GM20000 (cell line): ENCODE data around the gene RSU1.

ENCODE experiments used
- DNase-seq: peaks from one replicate; pipeline ENCODE4 v3.0.0; 2012; ENCODE audit warnings: low spot score
- CTCF ChIP-seq: IDR thresholded peaks from 2 replicates; pipeline ENCODE4 v1.5.1; 2012; ENCODE audit warnings: mild to moderate bottlenecking, control low read depth; ENCODE audit errors: extremely low read depth, missing control alignments

RSU1 gene

GRCh38 chr10:16814012-16814411, 3.2 kb downstream of the RSU1 start:
- no peak for DNase-seq
- no peak for TF ChIP-seq CTCF

- DNase-seq, result no peak
- TF ChIP-seq CTCF, result no peak
These were observed 4.5 kb downstream of the RSU1 start for GRCh38 chr10:16812676-16813075.

DNA sequence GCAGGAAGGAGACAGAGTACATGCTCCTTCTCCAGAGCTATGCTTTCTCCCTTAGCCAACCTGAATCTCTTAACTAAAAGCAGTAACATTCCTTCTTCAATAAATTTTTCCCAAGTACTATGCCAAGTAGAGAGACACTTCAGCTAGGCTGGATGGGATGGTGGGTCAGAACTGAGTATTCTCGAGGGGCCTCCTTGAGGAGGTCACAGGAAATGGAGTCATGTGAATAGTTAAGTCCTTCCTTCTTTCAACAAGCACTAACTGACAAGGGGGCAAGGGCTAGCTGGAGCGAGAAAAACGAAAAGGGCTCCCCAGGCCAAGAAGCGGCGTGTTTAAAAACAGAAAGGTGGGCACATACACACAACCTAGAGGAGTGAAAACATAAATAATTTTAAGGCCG, 5.5 kb downstream of the RSU1 start:
- DNase-seq, result no peak
- TF ChIP-seq CTCF, result no peak

DNA sequence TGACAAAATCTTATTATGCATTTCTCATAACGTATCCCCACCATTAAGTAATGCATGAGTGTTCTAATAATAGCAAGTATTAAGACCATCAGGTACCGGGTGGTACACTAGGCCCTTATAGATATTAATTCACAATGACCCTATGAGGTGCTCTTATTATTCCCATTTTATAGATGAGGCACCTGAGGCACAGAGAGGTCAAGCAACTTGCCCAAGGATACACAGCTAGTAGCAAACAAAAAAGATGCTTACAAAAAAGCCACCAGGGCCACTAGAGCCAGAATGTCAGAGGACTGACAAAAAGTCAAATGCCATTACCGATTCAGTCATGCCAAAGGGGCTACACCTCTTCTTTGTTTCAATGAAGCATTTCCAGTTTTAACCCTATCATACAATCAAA, 5.9 kb downstream of the RSU1 start:
- DNase-seq, result no peak
- no peak for TF ChIP-seq CTCF

DNA sequence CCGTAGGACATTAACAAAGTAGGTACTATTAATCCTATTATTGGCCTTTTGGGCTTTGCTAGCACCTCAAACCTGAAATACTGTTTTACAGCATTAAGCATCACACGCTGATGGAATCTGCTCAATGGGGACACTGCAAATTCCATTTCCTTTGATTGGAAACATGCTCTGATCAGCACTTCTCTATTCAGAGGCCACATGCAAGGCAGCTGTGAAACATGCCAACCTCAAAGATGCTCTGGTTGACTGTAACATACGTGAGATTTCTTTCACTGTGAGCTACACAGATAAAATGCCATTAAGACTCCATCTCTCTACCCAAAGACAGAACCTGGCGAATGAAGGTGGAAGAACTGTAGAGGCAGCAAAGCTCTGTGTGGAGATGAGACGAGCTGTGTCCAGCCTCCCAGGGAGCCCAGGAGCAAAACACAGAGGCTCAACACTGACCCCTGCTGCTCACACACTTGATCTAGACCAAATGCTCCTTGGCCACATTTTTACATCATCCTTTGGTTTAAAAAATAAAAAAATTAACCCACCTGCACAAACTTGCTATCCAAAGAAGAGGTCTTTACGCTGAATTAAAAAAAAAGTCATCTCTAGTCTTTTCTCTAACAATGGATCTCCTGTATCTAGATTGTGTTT, 8.0 kb downstream of the RSU1 start:
- DNase-seq, result peak; percentile 58

GRCh38 chr10:16804123-16804522, 13.1 kb downstream of the RSU1 start:
- TF ChIP-seq CTCF, result no peak

More for the DNA sequence above, 8.0 kb downstream of the RSU1 start:
- TF ChIP-seq CTCF, result peak; percentile 54

GRCh38 chr10:16803464-16803863, 13.8 kb downstream of the RSU1 start:
- TF ChIP-seq CTCF, result no peak
- DNase-seq, result no peak

More at GRCh38 chr10:16804123-16804522, 13.1 kb downstream of the RSU1 start:
- no peak for DNase-seq
